Stimulated activated naive CD4-positive, alpha-beta T cell (primary cell): ENCODE results near the gene IL34.

Experiments used
- DNase-seq, 6 experiments: peaks; one replicate each; lab custom pipeline; 2025; lab: John Stamatoyannopoulos, UW

Gene IL34

DNA sequence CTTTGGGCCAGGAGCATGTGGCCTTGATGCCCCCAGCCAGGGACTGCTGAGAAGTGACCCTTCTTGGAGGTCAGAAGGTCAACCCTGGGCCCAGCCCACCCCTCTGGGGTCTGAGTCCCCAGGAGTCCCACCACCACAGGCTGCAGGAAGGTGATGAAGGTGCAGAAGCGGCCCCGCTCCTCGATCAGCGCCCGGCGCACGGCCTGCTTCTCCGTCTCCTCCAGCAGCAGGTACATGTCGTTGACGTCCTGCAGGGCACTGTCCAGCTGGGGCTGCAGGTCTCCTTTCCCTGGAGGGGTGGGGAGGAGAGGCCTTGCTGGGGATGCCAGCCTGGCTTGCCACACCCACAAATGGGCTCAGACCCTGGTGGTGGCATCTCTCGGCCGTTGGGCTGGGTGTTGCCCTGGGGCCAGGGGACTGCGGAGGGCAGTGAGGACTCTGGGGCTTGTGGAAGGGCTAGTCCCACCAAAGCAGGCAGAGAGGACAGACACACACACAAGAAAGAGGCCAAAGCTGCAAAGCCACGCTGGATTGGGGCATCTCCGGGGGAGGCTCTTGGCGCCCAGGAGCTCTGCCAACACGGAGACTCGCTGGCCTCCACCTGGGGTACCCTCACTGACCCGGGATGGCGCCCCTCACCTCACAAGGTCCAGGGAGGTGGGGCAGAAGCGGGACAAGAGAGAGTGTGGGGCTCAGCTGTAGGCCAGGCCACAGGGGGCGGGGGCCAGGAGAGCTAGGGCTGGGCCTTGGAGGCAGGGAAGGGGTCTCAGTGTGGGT is 31.9 kb downstream of the IL34 start:
- DNase-seq: no peak

- no peak for DNase-seq
Observed at GRCh38 chr16:70678898-70679670, 32.7 kb downstream of the IL34 start.

DNA sequence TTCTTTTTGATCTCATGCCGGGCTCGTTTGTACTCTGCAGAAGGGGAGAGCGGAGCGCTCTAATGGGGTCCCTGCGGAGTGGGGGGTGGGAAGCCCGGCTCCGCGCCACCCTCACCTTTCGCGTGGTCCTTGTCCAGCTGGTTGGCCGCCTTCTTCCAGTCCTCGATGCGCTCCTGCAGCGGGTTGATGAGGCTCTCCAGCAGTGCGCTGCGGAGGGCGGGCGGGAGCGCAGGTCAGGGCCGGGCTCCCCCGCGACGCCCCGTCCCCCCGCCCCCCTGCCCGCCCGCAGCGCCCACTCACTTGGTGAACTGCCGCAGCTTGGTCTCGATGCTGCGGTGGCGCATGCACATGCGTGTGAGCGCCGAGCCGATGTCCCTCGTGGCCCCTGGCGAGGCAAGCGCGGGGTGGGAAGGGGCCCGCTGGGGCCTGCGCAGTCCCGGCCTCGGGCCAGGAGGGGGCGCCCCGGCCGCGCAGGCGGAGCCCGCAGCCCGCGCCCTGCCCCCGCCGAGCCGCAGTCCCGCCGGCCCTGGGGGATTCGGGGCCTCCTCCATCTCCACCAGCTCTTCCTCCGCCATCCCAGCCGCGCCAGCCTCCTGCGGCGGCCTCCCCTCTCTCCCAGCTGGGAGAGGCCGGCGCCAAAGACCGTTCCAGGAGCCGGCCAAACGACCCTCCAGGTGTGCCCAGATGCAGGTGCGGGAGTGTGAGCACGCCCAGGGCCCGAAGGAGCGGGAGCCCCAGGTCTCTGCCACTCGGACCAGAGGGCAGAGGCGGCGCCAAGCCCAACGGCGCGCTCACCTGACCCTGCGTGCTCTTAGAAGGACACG is 33.5 kb downstream of the IL34 start:
- no peak for DNase-seq

- no peak for DNase-seq
Observed at GRCh38 chr16:70680495-70681381, 34.4 kb downstream of the IL34 start.

GRCh38 chr16:70681382-70682238 is 35.3 kb downstream of the IL34 start:
- no peak for DNase-seq

DNA sequence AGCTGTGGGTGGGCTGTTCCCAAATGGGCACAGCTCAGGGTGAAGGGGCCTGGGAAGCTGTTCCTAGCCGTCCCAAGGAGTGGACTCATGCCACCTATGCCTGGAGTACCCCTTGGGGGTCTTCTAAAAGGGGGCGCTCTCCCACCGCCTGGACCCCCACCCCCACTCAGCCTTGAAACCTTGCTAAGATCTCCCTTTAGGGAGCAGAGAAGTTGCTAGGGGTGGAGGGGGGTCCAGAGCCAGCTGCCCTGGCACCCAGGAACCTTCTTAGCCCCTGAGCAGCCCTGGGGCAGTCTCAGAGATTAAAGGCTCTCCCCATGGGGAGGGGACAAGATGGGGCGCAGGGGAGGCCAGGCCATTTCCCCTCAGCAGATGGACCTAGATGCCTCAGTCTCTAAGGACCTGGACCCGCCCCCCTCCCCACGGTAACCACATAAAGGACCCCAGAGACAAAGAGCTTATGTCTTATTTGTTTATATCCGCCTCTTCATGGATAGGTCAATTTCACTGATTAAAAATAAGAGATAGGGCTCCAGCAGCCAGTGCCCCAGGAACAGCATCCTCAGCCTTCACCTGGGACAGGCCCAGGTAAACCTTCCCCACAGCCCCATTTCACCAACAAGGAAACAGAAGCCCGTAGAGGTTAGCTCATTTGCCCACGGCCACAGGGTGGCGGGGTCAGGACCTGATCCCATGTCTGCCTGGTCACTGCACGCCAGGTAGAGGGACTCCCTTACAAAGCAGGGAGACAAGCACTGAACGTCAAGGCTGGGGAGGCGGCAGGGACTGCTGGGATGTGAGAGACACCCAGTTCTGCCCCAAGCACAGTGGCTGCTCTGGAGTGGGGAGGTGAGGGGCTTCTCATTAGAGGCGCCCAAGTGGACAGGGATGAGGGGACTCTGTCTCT is 36.1 kb downstream of the IL34 start:
- no peak for DNase-seq

DNA sequence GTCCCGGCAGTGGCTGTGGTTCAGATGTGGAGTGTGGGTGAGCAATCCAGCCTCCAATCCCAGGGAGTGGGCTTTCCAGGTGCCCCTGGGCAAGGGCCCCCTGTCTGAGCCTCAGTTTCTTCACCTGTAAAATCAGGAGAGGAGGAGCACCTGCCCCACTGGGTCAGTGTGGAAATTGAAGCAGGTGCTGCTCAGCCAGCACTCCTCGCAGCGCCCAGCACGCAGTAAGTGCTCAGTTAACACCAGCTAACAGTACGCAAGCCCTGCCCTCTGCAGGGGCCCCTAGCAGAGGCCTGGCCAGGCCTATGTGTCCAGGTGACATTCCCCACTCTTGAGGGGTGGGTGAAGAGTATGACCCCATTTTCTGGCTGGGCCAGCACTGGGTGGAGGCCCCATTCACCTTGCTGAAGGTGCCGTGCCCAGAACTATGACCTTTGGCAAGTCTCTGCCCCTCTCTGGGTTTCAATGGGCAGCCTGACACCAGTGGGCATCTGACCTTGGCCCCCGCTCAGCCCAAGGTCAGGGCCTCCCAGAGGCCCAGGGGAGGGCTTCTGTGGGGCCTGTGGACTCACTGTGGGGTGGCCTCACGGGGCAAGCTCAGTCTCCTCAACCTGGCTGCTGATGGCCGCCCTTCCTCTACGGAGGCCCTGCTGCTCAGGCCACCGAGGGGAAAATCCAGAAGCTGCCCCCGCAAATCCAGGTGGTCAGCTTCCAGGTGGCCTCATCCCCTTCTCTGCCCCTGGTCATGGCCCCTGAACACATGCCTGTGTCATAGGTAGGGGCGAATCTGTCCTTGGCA is 37.0 kb downstream of the IL34 start:
- no peak for DNase-seq

GRCh38 chr16:70684146-70685060 is 38.0 kb downstream of the IL34 start:
- no peak for DNase-seq

DNA sequence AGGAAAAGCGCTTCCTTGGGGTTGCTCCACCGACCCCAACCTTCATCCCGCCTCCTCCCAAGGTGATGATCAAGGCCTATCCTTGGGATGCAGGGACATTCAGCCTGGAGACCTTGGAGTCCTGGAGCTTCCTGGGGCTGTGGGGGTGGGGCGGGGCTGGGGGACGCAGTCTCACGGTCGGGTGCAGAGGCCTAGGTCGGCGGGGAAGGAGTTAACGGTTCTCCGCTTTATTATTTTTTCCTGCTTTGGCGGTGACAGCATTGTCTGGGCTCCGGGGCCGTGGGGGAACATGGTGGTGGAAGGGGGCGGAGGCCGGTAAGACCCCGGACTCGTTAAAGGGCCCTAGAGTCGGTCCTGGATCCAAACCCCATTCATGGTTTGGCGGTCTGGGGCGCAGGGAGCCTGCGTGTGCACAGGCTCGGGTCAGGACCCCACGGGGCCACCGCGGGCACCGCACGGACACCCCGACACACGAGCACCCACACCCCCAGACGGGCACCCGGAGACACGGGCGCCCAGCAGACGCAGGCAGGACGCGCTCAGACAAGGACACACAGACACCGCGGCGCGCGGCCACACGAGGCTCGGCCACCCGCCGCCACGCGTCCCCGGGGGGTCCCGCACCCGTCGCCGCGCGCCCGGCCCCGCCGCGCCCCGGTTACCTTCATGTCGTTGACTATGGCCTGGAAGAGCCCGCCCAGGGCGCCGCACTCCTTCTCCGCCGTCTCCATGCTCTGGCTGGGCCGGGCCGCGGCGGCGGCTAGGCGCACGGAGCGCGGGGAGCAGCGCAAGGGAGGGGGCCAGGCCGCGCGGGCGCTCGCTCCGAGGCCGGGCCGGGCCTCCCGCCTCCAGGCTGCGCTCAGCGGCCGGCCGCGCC is 38.9 kb downstream of the IL34 start:
- DNase-seq: no peak

DNA sequence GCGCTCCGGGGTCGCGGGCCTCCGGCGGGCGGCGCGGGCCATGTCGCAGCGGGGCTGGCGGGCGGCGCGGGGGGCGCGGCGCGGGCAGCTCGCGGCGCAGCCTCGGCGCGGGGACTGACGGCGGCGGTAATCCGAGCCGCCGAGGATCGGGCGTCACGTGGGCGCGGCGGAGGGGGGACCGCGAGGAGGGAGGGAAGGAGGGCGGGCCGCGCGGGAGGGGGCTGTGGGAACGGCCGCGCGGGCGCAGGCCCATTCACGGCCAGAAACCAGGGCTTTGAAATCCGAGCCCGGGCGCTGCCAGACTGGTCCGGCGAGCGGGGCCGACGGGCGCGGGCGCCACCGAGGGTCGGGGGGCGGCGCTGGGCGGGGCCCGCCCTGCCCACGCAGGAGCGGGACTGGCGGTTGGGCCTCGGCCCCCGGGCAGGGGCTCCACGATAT is 39.6 kb downstream of the IL34 start, which contains the start of gene MTSS2:
TSS of gene MTSS2 (minus strand) at position 116 of the 438 bp plus-strand sequence. CDS start 262 bp downstream, outside the sequence.
- no peak for DNase-seq

DNA sequence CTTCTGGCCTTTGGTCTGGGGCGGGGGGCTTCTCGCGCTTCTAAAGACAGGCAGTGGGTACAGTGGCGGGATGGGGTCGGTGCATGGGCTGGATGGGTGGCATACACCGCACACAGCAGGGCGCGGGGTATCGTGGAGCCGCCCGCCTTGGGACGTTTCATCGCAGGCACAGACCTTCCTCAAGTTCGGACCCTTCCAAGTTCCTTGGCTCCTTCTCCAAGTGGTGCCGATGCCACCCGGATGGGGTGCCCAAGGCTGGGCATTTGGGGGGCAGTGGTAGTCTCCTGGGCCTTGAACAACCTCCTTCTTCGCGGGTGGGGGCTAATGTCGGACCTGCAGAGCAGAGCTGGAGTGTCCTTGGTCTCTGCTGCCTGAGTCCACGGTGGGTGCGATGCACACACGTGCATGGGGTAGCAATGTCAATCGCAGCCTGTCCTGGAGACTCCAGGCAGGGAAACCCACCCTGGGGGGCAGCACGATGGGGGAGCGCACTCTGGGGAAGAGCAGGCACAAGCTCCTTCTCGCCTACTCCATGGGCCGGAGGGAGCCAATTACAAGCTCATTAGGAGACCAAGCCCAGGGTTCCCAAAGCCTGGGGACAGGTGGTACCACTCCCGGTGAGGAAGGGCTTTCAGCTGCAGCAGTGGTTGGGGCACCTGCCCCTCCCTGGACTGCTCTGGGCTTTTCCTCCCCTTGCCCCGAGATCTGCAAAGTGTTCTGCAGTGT is 40.2 kb downstream of the IL34 start:
- DNase-seq: no peak

DNA sequence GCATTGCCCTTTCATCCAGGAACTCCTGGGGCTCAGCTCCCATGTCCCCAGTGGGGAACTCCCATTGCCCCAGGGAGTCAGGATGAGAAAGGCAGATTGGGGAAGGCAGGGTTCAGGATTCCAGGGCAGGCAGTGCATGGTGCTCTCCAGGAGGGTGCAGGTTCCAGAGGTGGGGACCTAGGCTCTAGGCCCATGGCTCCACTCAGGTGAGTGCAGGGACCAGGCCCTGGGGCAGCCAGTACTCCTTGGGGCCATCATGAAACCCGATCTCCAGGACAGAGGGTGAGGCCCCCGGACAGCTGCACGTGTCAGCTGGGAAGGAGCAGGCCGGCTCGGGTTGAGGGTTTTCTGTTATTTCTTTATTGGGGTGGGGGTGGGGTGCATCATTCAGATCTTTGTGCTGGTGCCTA is 40.7 kb downstream of the IL34 start:
- DNase-seq: no peak

- no peak for DNase-seq
Observed at GRCh38 chr16:70687671-70688245, 41.4 kb downstream of the IL34 start.

- no peak for DNase-seq
Observed at GRCh38 chr16:70688246-70688742, 41.9 kb downstream of the IL34 start.
